Liver (tissue), 9 donors: Measurements from ENCODE around the gene TYMP. TPM values are rescaled to one million over a fixed set of nuclear protein-coding genes. Genes with fewer than 3 reads are reported as not detected.

ENCODE experiments used
- DNase-seq: peaks from one replicate; pipeline ENCODE4 v3.0.0-alpha.2; 2017; ENCODE audit warnings: low spot score
- H3K27ac ChIP-seq, 2 donors: one replicate each; pipeline ENCODE4 v1.7.0; 2013; ENCODE audit warnings: inconsistent platforms in 2 of 2, low read length in 2 of 2, control low read depth in 1 of 2, low read depth in 1 of 2, mild to moderate bottlenecking in 1 of 2
- H3K27me3 ChIP-seq, 4 donors: one replicate each; pipeline versions ENCODE4 v1.6.1 to v1.7.0; 2013; ENCODE audit warnings: low read length in 3 of 4, inconsistent platforms in 1 of 4, mild to moderate bottlenecking in 1 of 4, moderate library complexity in 1 of 4; ENCODE audit not compliant: control insufficient read depth in 4 of 4, insufficient read depth in 4 of 4
- H3K36me3 ChIP-seq, 4 donors: one replicate each; pipeline versions ENCODE4 v1.6.1 to v1.7.0; 2013; ENCODE audit warnings: low read length in 3 of 4, mild to moderate bottlenecking in 3 of 4, low read depth in 1 of 4, moderate library complexity in 1 of 4; ENCODE audit not compliant: control insufficient read depth in 4 of 4, insufficient read depth in 3 of 4
- H3K4me1 ChIP-seq, 4 donors: one replicate each; pipeline versions ENCODE4 v1.6.1 to v1.7.0; 2013; ENCODE audit warnings: low read length in 3 of 4, mild to moderate bottlenecking in 3 of 4, moderate library complexity in 1 of 4; ENCODE audit not compliant: control insufficient read depth in 4 of 4, insufficient read depth in 4 of 4
- H3K4me3 ChIP-seq, 3 donors: one replicate each; pipeline versions ENCODE4 v1.6.1 to v1.7.0; 2013; ENCODE audit warnings: low read length in 3 of 3, control low read depth in 1 of 3, low read depth in 1 of 3, mild to moderate bottlenecking in 1 of 3
- H3K9ac ChIP-seq, 2 donors: one replicate each; pipeline ENCODE4 v1.7.0; 2013; ENCODE audit warnings: low read length in 2 of 2, mild to moderate bottlenecking in 2 of 2, moderate library complexity in 2 of 2, control low read depth in 1 of 2, low read depth in 1 of 2
- H3K9me3 ChIP-seq, 4 donors: one replicate each; pipeline versions ENCODE4 v1.6.1 to v1.7.0; 2013; ENCODE audit warnings: low read length in 3 of 4; ENCODE audit not compliant: control insufficient read depth in 4 of 4
- ATF3 ChIP-seq: IDR thresholded peaks from 2 replicates; pipeline ENCODE4 v1.6.1; 2016; ENCODE audit warnings: antibody characterized with exemption
- EGR1 ChIP-seq, 2 donors: IDR thresholded peaks; 2 replicates each; pipeline ENCODE4 v1.6.1; 2016 to 2018; ENCODE audit warnings: antibody characterized with exemption in 2 of 2, low read depth in 2 of 2
- FOXA1 ChIP-seq: IDR thresholded peaks from 2 replicates; pipeline ENCODE4 v1.6.1; 2016; ENCODE audit warnings: antibody characterized with exemption
- FOXA2 ChIP-seq: IDR thresholded peaks from 2 replicates; pipeline ENCODE4 v1.6.1; 2016; ENCODE audit warnings: antibody characterized with exemption
- GABPA ChIP-seq, 2 donors: IDR thresholded peaks in 1 of 2; conservative IDR thresholded peaks in 1 of 2; 2 replicates each; pipeline ENCODE4 v1.6.1; 2016; ENCODE audit warnings: antibody characterized with exemption in 2 of 2, mild to moderate bottlenecking in 1 of 2, moderate library complexity in 1 of 2
- HNF4A ChIP-seq, 2 donors: conservative IDR thresholded peaks; 2 replicates each; pipeline ENCODE4 v1.6.1; 2016; ENCODE audit warnings: antibody characterized with exemption in 2 of 2, mild to moderate bottlenecking in 2 of 2
- HNF4G ChIP-seq: IDR thresholded peaks from 2 replicates; pipeline ENCODE4 v1.6.1; 2016; ENCODE audit warnings: antibody characterized with exemption
- JUND ChIP-seq, 2 donors: IDR thresholded peaks; 2 replicates each; pipeline ENCODE4 v1.6.1; 2016; ENCODE audit warnings: antibody characterized with exemption in 2 of 2
- NR2F2 ChIP-seq: IDR thresholded peaks from 2 replicates; pipeline ENCODE4 v1.6.1; 2016; ENCODE audit warnings: antibody characterized with exemption
- RAD21 ChIP-seq, 2 donors: IDR thresholded peaks; 2 replicates each; pipeline ENCODE4 v1.6.1; 2016; ENCODE audit warnings: antibody characterized with exemption in 2 of 2, mild to moderate bottlenecking in 2 of 2
- REST ChIP-seq: IDR thresholded peaks from 2 replicates; pipeline ENCODE4 v1.6.1; 2016; ENCODE audit warnings: antibody characterized with exemption, mild to moderate bottlenecking
- RXRA ChIP-seq, 2 donors: IDR thresholded peaks; 2 replicates each; pipeline ENCODE4 v1.6.1; 2017 to 2018; ENCODE audit warnings: antibody characterized with exemption in 2 of 2, mild to moderate bottlenecking in 1 of 2
- SP1 ChIP-seq: IDR thresholded peaks from 2 replicates; pipeline ENCODE4 v1.6.1; 2018; ENCODE audit warnings: antibody characterized with exemption, mild to moderate bottlenecking
- TAF1 ChIP-seq: conservative IDR thresholded peaks from 2 replicates; pipeline ENCODE4 v1.6.1; 2016; ENCODE audit warnings: antibody characterized with exemption, mild to moderate bottlenecking
- YY1 ChIP-seq: IDR thresholded peaks from 2 replicates; pipeline ENCODE4 v1.6.1; 2016; ENCODE audit warnings: antibody characterized with exemption, mild to moderate bottlenecking
- ZBTB33 ChIP-seq: IDR thresholded peaks from 2 replicates; pipeline ENCODE4 v1.6.1; 2016; ENCODE audit warnings: antibody characterized with exemption
- WGBS: extraction: QIAGEN DNeasy Blood & Tissue Kit; methylation state at CpG from one replicate; pipeline ENCODE4 v1.1.7; 2013; 5-methylcytosine and 5-hydroxymethylcytosine counted together
- polyA plus RNA-seq, 2 donors: library from polyadenylated mRNA; stranded (reverse) in 1 of 2; unstranded in 1 of 2; fragments of 200-250 nt in 1 of 2; fragments of >200 nt in 1 of 2; fragmentation: Nextera tagmentation in 1 of 2; extraction: Ambion mirVana in 1 of 2; gene quantifications; one replicate each; pipeline versions ENCODE4 v1.2.1 to v1.2.3, GENCODE V29; 2013 to 2015
- total RNA-seq, 2 donors: library from RNA; depleted of rRNA; stranded (reverse); fragments of >200 nt; gene quantifications; one replicate each; pipeline ENCODE4 v1.2.3, GENCODE V29; 2014
- TF ChIP-seq, protein P1 (sequence below): fragments of 150-350 bp; IDR thresholded peaks from 2 replicates; pipeline ENCODE4 v1.5.1; 2017; ENCODE audit warnings: improper control_type of control experiment, low read depth, low read length; ENCODE audit not compliant: missing input control
- TF ChIP-seq, protein P2 (sequence below): IDR thresholded peaks from 2 replicates; pipeline ENCODE4 v1.6.1; 2016; ENCODE audit warnings: antibody characterized with exemption
- donor health status: healthy.
- donor health status: healthy.
- donor health status: healthy.
- donor health status: healthy.
- donor health status: healthy.

The TYMP gene
- total and polyA plus RNA-seq, 4 donors, result 34.0 to 109 (median 65.5) TPM

DNA sequence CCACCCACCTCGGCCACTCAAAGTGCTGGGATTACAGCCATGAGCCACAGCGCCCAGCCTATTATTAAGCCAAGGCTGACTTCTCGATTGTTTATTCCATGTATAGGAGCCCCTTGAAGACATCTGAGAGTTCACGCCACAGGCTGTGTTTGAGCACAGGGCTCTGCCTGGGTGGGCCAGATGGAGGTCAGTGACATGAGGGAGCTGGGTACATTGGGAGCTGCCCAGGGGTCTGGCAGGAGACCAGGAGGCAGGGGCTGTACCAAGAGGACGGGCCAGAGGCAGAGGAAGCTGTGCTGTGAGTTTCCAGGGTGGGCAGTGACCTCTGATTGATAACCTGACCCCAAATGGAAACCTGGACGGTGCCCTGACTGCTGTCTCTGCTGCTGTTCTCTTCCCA lies 27.7 kb downstream of the TYMP start:
- WGBS, result 85% methylated on average over 6 of the region's 6 CpGs
- Histone ChIP-seq H3K27ac (no peak overlapping the region), H3K9me3 (no peaks in the 10 kb centered on the region), H3K36me3 (peaks cover 0 to 21% (median 7%) of the 10 kb centered on the region in 4 donors), H3K9ac (no peak overlapping the region), H3K4me1 (peaks cover 5 to 26% (median 24%) of the 10 kb centered on the region in 4 donors), H3K27me3 (no peaks in the 10 kb centered on the region), H3K4me3 (no peak overlapping the region)
- TF ChIP-seq GABPA (IDR thresholded peaks at IDR 0.05 in 1 of 2, conservative IDR thresholded peaks at IDR 0.05 in 1 of 2) (no peak), ZBTB33 (no peak), RXRA (IDR thresholded peaks at IDR 0.05) (no peak), EGR1 (IDR thresholded peaks at IDR 0.05; ENCODE audit: low read depth in 2 of 2) (no peak), REST (no peak), FOXA1 (no peak), FOXA2 (no peak), ATF3 (no peak), NR2F2 (no peak), HNF4A (conservative IDR thresholded peaks at IDR 0.05) (no peak), YY1 (no peak), TAF1 (no peak), JUND (IDR thresholded peaks at IDR 0.05) (no peak), HNF4G (no peak), SP1 (no peak), RAD21 (IDR thresholded peaks at IDR 0.05) (no peak)
- TF ChIP-seq, protein P1, sequence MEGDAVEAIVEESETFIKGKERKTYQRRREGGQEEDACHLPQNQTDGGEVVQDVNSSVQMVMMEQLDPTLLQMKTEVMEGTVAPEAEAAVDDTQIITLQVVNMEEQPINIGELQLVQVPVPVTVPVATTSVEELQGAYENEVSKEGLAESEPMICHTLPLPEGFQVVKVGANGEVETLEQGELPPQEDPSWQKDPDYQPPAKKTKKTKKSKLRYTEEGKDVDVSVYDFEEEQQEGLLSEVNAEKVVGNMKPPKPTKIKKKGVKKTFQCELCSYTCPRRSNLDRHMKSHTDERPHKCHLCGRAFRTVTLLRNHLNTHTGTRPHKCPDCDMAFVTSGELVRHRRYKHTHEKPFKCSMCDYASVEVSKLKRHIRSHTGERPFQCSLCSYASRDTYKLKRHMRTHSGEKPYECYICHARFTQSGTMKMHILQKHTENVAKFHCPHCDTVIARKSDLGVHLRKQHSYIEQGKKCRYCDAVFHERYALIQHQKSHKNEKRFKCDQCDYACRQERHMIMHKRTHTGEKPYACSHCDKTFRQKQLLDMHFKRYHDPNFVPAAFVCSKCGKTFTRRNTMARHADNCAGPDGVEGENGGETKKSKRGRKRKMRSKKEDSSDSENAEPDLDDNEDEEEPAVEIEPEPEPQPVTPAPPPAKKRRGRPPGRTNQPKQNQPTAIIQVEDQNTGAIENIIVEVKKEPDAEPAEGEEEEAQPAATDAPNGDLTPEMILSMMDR, result no peak
- TF ChIP-seq, protein P2, sequence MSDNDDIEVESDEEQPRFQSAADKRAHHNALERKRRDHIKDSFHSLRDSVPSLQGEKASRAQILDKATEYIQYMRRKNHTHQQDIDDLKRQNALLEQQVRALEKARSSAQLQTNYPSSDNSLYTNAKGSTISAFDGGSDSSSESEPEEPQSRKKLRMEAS, result no peak
- DNase-seq, result no peak
